ENCODE results near the gene NBAS. TPM values are rescaled to one million over a fixed set of nuclear protein-coding genes. Genes with fewer than 3 reads are reported as not detected.

NBAS gene
- total and polyA plus RNA-seq, 2 of the 13 experiments (the other 11 are each of a cell fraction or from before 2014, with no cell fraction given) = 33.6 to 58.7 TPM

GRCh38 chr2:15172825-15173224 is 388.3 kb downstream of the NBAS start (continued):
- TF ChIP-seq ZKSCAN1 (IDR thresholded peaks at IDR 0.05; ENCODE audit: low read length) = 0 out of 2 replicates have a peak, but pooled peaks have one; percentile 28
- 0 out of 2 replicates have a peak, but pooled peaks have one; percentile 18 for TF ChIP-seq ZNF281 (CRISPR knock-in tag; IDR thresholded peaks at IDR 0.05; ENCODE audit: borderline replicate concordance)
- peak; percentile 73; the same call in 1 of the 2 replicates for TF ChIP-seq SALL1 (CRISPR knock-in tag; IDR thresholded peaks at IDR 0.05)
- peak; percentile 35; the same call in 1 of the 2 replicates for TF ChIP-seq KLF11 (CRISPR knock-in tag; IDR thresholded peaks at IDR 0.05)
- peak; percentile 27; the same call in 1 of the 2 replicates for TF ChIP-seq SMARCE1 (IDR thresholded peaks at IDR 0.05; ENCODE audit: borderline replicate concordance)
- TF ChIP-seq ARID2 (CRISPR knock-in tag; IDR thresholded peaks at IDR 0.05; ENCODE audit: borderline replicate concordance) = no peak
- TF ChIP-seq ZNF552 (CRISPR knock-in tag; IDR thresholded peaks at IDR 0.05; ENCODE audit: borderline replicate concordance) = no peak
- TF ChIP-seq HOXA3 (CRISPR knock-in tag; IDR thresholded peaks at IDR 0.05) = peak; percentile 30; the same call in 1 of the 2 replicates
- 0 out of 2 replicates have a peak, but pooled peaks have one; percentile 19 for TF ChIP-seq FOSL2 (CRISPR knock-in tag; IDR thresholded peaks at IDR 0.05)
- peak; percentile 62; the same call in 1 of the 2 replicates for TF ChIP-seq NR2F6 (IDR thresholded peaks at IDR 0.05)
- TF ChIP-seq NR2F6 (CRISPR knock-in tag; IDR thresholded peaks at IDR 0.05) = peak; percentile 74
- peak; percentile 89 for TF ChIP-seq SKI (IDR thresholded peaks at IDR 0.05; ENCODE audit: partially characterized antibody)
- peak; percentile 50; the same call in 1 of the 2 replicates for TF ChIP-seq HHEX (CRISPR knock-in tag; IDR thresholded peaks at IDR 0.05)
- peak; percentile 83 for TF ChIP-seq IRF2 (CRISPR knock-in tag; IDR thresholded peaks at IDR 0.05)
- TF ChIP-seq NR2F2 (IDR thresholded peaks at IDR 0.05; ENCODE audit: borderline replicate concordance, low read depth) = peak; percentile 61; the same call in 1 of the 2 replicates
- TF ChIP-seq TCF12 (IDR thresholded peaks at IDR 0.05) = no peak
- no peak for TF ChIP-seq TCF12 (CRISPR knock-in tag; IDR thresholded peaks at IDR 0.05)
- peak; percentile 77; the same call in 1 of the 2 replicates for TF ChIP-seq ZFP1 (CRISPR knock-in tag; IDR thresholded peaks at IDR 0.05)
- TF ChIP-seq HIC2 (CRISPR knock-in tag; IDR thresholded peaks at IDR 0.05; ENCODE audit: low read depth) = peak; percentile 68; the same call in 1 of the 2 replicates
- TF ChIP-seq PAXIP1 (CRISPR knock-in tag; conservative IDR thresholded peaks at IDR 0.05) = peak; percentile 93
- no peak for TF ChIP-seq EEA1 (CRISPR knock-in tag; IDR thresholded peaks at IDR 0.05; ENCODE audit: borderline replicate concordance)
- peak; percentile 90; the same call in 1 of the 2 replicates for TF ChIP-seq ZKSCAN8 (CRISPR knock-in tag; IDR thresholded peaks at IDR 0.05; ENCODE audit: borderline replicate concordance)
- no peak for TF ChIP-seq NONO (IDR thresholded peaks at IDR 0.05)
- 0 out of 2 replicates have a peak, but pooled peaks have one; percentile 53 for TF ChIP-seq NONO (CRISPR knock-in tag; conservative IDR thresholded peaks at IDR 0.05)
- peak; percentile 86; the same call in 1 of the 2 replicates for TF ChIP-seq ZNF331 (CRISPR knock-in tag; IDR thresholded peaks at IDR 0.05)
- no peak for TF ChIP-seq CCAR2 (optimal IDR thresholded peaks at IDR 0.05; ENCODE audit: low read depth, low read length)

Data from HepG2 (cell line).